Fibroblast of lung (primary cell): ENCODE data around the gene KCNG1. TPM values are rescaled to one million over a fixed set of nuclear protein-coding genes. Genes with fewer than 3 reads are reported as not detected.

Experiments used
- DNase-seq, 2 donors: peaks; one replicate each; pipeline versions ENCODE4 v3.0.0 to v3.0.0-alpha.2; 2010; ENCODE audit warnings: low read depth in 2 of 2
- H2AFZ ChIP-seq: 2 replicates; pipeline ENCODE4 v1.5.1; 2012; ENCODE audit warnings: low read length, control low read depth, inconsistent platforms
- H3K27ac ChIP-seq: 2 replicates; pipeline ENCODE4 v1.5.1; 2011; ENCODE audit warnings: low read length, control low read depth; ENCODE audit not compliant: insufficient read depth
- H3K27me3 ChIP-seq: 2 replicates; pipeline ENCODE4 v1.5.1; 2011; ENCODE audit warnings: mild to moderate bottlenecking, low read length; ENCODE audit not compliant: control insufficient read depth, insufficient read depth
- H3K36me3 ChIP-seq: 2 replicates; pipeline ENCODE4 v1.5.1; 2011; ENCODE audit warnings: low read length; ENCODE audit not compliant: control insufficient read depth, insufficient read depth
- H3K4me1 ChIP-seq: 2 replicates; pipeline ENCODE4 v1.5.1; 2011; ENCODE audit warnings: low read length; ENCODE audit not compliant: control insufficient read depth, insufficient read depth; ENCODE audit errors: extremely low read depth
- H3K4me2 ChIP-seq: 2 replicates; pipeline ENCODE4 v1.5.1; 2011; ENCODE audit warnings: low read length, control low read depth; ENCODE audit not compliant: insufficient read depth; ENCODE audit errors: extremely low read depth
- H3K4me3 ChIP-seq, 4 experiments: fragments of 200-600 bp in 1 of 4; sonication (generic) in 1 of 4; replicated peaks in 1 of 4; 2 replicates each; pipeline ENCODE4 v1.5.1; 2011 to 2016; ENCODE audit warnings: low read length in 4 of 4, low read depth in 3 of 4, mild to moderate bottlenecking in 3 of 4, control low read depth in 2 of 4, inconsistent platforms in 1 of 4, mixed read lengths in 1 of 4; ENCODE audit not compliant: insufficient read depth in 1 of 4; ENCODE audit errors: control extremely low read depth in 1 of 4
- H3K79me2 ChIP-seq: 2 replicates; pipeline ENCODE4 v1.5.1; 2012; ENCODE audit warnings: mild to moderate bottlenecking, low read length, inconsistent platforms; ENCODE audit not compliant: control insufficient read depth, insufficient read depth
- H3K9ac ChIP-seq: 2 replicates; pipeline ENCODE4 v1.5.1; 2011; ENCODE audit warnings: mild to moderate bottlenecking, low read length, control low read depth; ENCODE audit not compliant: insufficient read depth
- H3K9me3 ChIP-seq: 2 replicates; pipeline ENCODE4 v1.5.1; 2012; ENCODE audit warnings: low read depth, low read length; ENCODE audit not compliant: control insufficient read depth, insufficient read depth
- H4K20me1 ChIP-seq: 2 replicates; pipeline ENCODE4 v1.5.1; 2011; ENCODE audit warnings: low read length; ENCODE audit not compliant: control insufficient read depth, insufficient read depth; ENCODE audit errors: extremely low read depth
- CTCF ChIP-seq, 2 donors: IDR thresholded peaks in 1 of 2; conservative IDR thresholded peaks in 1 of 2; 1 replicate in 1 of 2; 2 replicates in 1 of 2; pipeline ENCODE4 v1.5.1; 2011 to 2012; ENCODE audit warnings: low read length in 2 of 2, control low read depth in 1 of 2, inconsistent platforms in 1 of 2, low read depth in 1 of 2, mild to moderate bottlenecking in 1 of 2
- EZH2 ChIP-seq: IDR thresholded peaks from 2 replicates; pipeline ENCODE4 v1.5.1; 2012; ENCODE audit warnings: low read length, control low read depth, mild to moderate bottlenecking; ENCODE audit errors: missing control alignments
- polyA minus RNA-seq: library from RNA; depleted of rRNA, polyadenylated mRNA; stranded (reverse); fragments of >200 nt; gene quantifications from 2 replicates; pipeline ENCODE4 v1.2.3, GENCODE V29; 2011; ENCODE audit warnings: low replicate concordance
- polyA plus RNA-seq, 2 donors: library from polyadenylated mRNA; depleted of rRNA in 1 of 2; stranded (reverse) in 1 of 2; unstranded in 1 of 2; fragments of >200 nt; gene quantifications; 2 replicates each; pipeline ENCODE4 v1.2.1, GENCODE V29; 2011 to 2012; ENCODE audit warnings: missing spikeins in 1 of 2
- total RNA-seq: library from RNA; depleted of rRNA; stranded (reverse); fragments of >200 nt; gene quantifications from 2 replicates; pipeline ENCODE4 v1.2.1, GENCODE V29; 2014

Gene KCNG1
- 9.9 and 26.5 TPM in 2 replicates for total RNA-seq
- polyA plus RNA-seq: 0.73 and 1.8 TPM in 2 replicates
- polyA plus RNA-seq (2012): 0.76 and 3.2 TPM in 2 replicates
- polyA minus RNA-seq: 1.1 and 2.6 TPM in 2 replicates

- peaks cover 6% of the 10 kb centered on the region for H3K4me1 ChIP-seq
- H3K9ac ChIP-seq: peak within 1 kb of the TSS; percentile 62
- H4K20me1 ChIP-seq: no peaks in the 10 kb centered on the region
- H3K4me2 ChIP-seq: peak within 1 kb of the TSS; percentile 87
- peak within 1 kb of the TSS; percentile 37 to 72 (median 49) for H3K4me3 ChIP-seq
- no peak within 1 kb of the TSS for H3K27ac ChIP-seq
- H3K9me3 ChIP-seq: no peaks in the 10 kb centered on the region
- H3K79me2 ChIP-seq: no peaks in the 10 kb centered on the region
- H3K27me3 ChIP-seq: peaks cover 30% of the 10 kb centered on the region
- no peaks in the 10 kb centered on the region for H3K36me3 ChIP-seq
- peak within 1 kb of the TSS; percentile 52 for H2AFZ ChIP-seq
- TF ChIP-seq EZH2 (peak; percentile 76), CTCF (conservative IDR thresholded peaks at IDR 0.05 in 1 of 2, IDR thresholded peaks at IDR 0.05 in 1 of 2; ENCODE audit: low read depth in 1 of 2, low read length in 2 of 2) (no peak)
- peak; percentile 67 to 78 for DNase-seq
These were observed at the start of gene KCNG1 for GRCh38 chr20:51022803-51023616. Gene KCNG1 (minus strand): TSS chr20:51023107. CDS start chr20:51010338, 12,769 bp downstream.

DNA sequence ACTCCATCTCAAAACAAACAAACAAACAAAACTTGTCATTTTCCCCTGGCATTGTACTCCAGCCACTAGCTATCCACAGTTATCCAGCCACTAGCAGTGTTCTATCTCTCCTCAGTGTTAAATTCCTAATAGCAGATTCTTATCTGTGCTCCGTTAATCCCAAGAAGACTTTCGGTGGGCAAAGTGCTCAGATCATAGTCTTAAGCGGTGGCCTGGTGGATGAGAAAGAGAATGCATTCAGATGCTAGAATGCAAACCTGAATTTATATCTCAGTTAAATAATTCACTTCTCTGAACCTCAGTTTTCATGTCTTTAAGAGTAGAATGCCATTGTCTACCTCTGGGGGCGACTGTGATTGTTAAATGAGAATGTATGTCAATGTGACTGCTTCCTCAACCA is 47.7 kb upstream of the KCNG1 start:
- no peak overlapping the region for H3K4me3 ChIP-seq
- no peak overlapping the region for H2AFZ ChIP-seq
- H3K4me2 ChIP-seq: no peak overlapping the region
- no peak overlapping the region for H3K9ac ChIP-seq
- TF ChIP-seq EZH2 (no peak), CTCF (conservative IDR thresholded peaks at IDR 0.05 in 1 of 2, IDR thresholded peaks at IDR 0.05 in 1 of 2; ENCODE audit: low read depth in 1 of 2, low read length in 2 of 2) (no peak)
- peaks cover 9% of the 10 kb centered on the region for H3K27me3 ChIP-seq
- no peak for DNase-seq
- no peaks in the 10 kb centered on the region for H3K79me2 ChIP-seq
- no peaks in the 10 kb centered on the region for H4K20me1 ChIP-seq
- no peaks in the 10 kb centered on the region for H3K9me3 ChIP-seq
- no peak overlapping the region for H3K27ac ChIP-seq
- H3K36me3 ChIP-seq: no peaks in the 10 kb centered on the region
- H3K4me1 ChIP-seq: no peaks in the 10 kb centered on the region

DNA sequence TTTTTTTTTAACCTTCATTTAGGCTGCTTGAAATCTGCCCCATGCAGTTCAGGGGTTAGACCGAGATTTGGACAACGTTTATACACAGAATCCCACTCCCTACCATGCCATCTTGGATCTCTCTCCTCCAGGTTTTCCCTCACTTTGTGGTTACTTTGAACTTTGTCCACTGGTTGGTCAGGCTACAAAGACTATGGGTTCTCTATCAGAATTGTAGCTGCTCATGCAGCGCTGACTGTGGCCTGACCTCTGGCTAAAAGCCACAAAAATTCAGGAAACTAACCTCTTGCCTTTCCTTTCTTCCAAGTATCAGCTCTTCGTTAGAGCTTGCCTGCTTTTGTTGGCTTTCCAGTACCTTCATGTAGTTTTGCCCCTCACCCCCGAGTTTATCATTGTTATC is 44.9 kb upstream of the KCNG1 start:
- no peak overlapping the region for H2AFZ ChIP-seq
- H4K20me1 ChIP-seq: no peaks in the 10 kb centered on the region
- H3K4me1 ChIP-seq: no peaks in the 10 kb centered on the region
- no peaks in the 10 kb centered on the region for H3K79me2 ChIP-seq
- no peaks in the 10 kb centered on the region for H3K36me3 ChIP-seq
- H3K27me3 ChIP-seq: peaks cover 5% of the 10 kb centered on the region
- H3K9me3 ChIP-seq: no peaks in the 10 kb centered on the region
- H3K27ac ChIP-seq: no peak overlapping the region
- H3K4me2 ChIP-seq: no peak overlapping the region
- TF ChIP-seq EZH2: no peak
- TF ChIP-seq CTCF (conservative IDR thresholded peaks at IDR 0.05 in 1 of 2, IDR thresholded peaks at IDR 0.05 in 1 of 2; ENCODE audit: low read depth in 1 of 2, low read length in 2 of 2): no peak
- no peak overlapping the region for H3K4me3 ChIP-seq
- no peak overlapping the region for H3K9ac ChIP-seq
- peak in 1 of 2 donors; percentile 15 for DNase-seq
